ENCODE measurements around the gene WNT7A. TPM values are rescaled to one million over a fixed set of nuclear protein-coding genes. Genes with fewer than 3 reads are reported as not detected.

WNT7A gene
- total RNA-seq, 1 donor from 2014 or later, result not detected

DNA sequence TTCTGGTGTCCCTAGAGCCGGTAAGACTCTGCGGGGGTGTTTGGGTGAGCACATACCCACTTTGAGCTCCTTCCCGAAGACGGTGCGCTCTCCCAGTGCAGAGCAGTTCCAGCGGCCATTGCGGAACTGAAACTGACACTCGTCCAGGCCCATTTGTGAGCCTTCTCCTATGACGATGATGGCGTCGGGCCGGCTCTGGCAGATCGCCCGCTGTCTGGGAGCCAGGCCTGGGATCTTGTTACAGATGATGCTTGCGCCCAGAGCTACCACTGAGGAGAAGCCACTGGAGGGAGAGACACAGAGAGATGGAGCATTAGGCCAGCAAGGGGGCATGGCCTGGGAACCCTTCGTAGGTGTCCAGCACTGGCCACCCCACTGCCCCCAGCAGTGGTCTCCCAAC lies 5.0 kb downstream of the WNT7A start:
- no peaks in the 10 kb centered on the region for H3K79me2 ChIP-seq (ENCODE audit: low read depth)
- no peak overlapping the region for H3K4me2 ChIP-seq
- no peak overlapping the region for H3K4me3 ChIP-seq
- no peak for DNase-seq (ENCODE audit: low spot score)
- peaks cover 22% of the 10 kb centered on the region for H3K4me1 ChIP-seq
- H4K20me1 ChIP-seq (ENCODE audit: low read depth), result peaks cover 28% of the 10 kb centered on the region
- H3K9me3 Mint-ChIP-seq, result peaks cover 9% of the 10 kb centered on the region
- peaks cover 35% of the 10 kb centered on the region for H3K4me1 Mint-ChIP-seq
- no peak overlapping the region for H3K27ac Mint-ChIP-seq
- peaks cover 7% of the 10 kb centered on the region for H3F3A ChIP-seq (ENCODE audit: low read depth)
- no peak overlapping the region for H3K9ac ChIP-seq
- no peak overlapping the region for H3K27ac ChIP-seq
- no peaks in the 10 kb centered on the region for H3K9me3 ChIP-seq (ENCODE audit: low read depth)
- H3K4me3 Mint-ChIP-seq, result no peak overlapping the region
- H3K27me3 ChIP-seq, result peaks cover 99% of the 10 kb centered on the region
- no peaks in the 10 kb centered on the region for H3K36me3 ChIP-seq
- TF ChIP-seq EZH2 (IDR thresholded peaks at IDR 0.05) (no peak), EZH2phosphoT487 (IDR thresholded peaks at IDR 0.05) (no peak)
- TF ChIP-seq, protein P1, sequence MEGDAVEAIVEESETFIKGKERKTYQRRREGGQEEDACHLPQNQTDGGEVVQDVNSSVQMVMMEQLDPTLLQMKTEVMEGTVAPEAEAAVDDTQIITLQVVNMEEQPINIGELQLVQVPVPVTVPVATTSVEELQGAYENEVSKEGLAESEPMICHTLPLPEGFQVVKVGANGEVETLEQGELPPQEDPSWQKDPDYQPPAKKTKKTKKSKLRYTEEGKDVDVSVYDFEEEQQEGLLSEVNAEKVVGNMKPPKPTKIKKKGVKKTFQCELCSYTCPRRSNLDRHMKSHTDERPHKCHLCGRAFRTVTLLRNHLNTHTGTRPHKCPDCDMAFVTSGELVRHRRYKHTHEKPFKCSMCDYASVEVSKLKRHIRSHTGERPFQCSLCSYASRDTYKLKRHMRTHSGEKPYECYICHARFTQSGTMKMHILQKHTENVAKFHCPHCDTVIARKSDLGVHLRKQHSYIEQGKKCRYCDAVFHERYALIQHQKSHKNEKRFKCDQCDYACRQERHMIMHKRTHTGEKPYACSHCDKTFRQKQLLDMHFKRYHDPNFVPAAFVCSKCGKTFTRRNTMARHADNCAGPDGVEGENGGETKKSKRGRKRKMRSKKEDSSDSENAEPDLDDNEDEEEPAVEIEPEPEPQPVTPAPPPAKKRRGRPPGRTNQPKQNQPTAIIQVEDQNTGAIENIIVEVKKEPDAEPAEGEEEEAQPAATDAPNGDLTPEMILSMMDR (IDR thresholded peaks at IDR 0.05), result no peak
- H2AFZ ChIP-seq (replicated peaks), result no peak overlapping the region
- H3K27me3 Mint-ChIP-seq (ENCODE audit: insufficient read depth, low read depth), result peaks cover 33% of the 10 kb centered on the region
- peaks cover 11% of the 10 kb centered on the region for H3K36me3 Mint-ChIP-seq

DNA sequence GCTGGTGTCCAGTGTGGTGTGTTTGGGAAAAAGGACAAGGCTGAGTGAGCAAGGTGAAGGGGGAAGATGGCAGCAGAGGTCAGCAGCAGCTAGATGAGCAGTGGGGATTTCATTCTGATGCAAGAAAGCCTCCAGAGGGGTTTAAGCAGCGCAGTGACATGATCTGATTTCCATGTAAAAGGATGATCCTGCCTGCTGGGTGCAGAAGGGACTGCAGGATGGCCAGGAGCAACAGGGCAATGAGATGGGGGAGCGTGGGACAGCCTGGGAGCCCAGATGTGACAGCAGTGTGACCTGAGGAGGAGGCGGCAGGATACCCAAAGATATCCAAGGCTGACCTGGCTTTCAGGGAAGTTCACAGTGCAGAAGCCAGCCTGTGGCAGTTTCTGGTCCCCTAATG lies 6.1 kb downstream of the WNT7A start:
- Histone ChIP-seq H3K79me2 (ENCODE audit: low read depth) (no peaks in the 10 kb centered on the region), H3K36me3 (no peaks in the 10 kb centered on the region), H3K27me3 (peaks cover 99% of the 10 kb centered on the region), H3K4me2 (no peak overlapping the region), H3K4me1 (peaks cover 14% of the 10 kb centered on the region), H3K4me3 (no peak overlapping the region), H2AFZ (replicated peaks) (no peak overlapping the region), H3F3A (ENCODE audit: low read depth) (peaks cover 7% of the 10 kb centered on the region), H3K27ac (no peak overlapping the region), H3K9ac (no peak overlapping the region), H4K20me1 (ENCODE audit: low read depth) (peaks cover 19% of the 10 kb centered on the region), H3K9me3 (ENCODE audit: low read depth) (no peaks in the 10 kb centered on the region)
- peak overlapping the region; percentile 23 for H3K27ac Mint-ChIP-seq
- peaks cover 9% of the 10 kb centered on the region for H3K9me3 Mint-ChIP-seq
- DNase-seq (ENCODE audit: low spot score), result peak; percentile 43
- H3K4me3 Mint-ChIP-seq, result peak overlapping the region; percentile 16
- peaks cover 35% of the 10 kb centered on the region for H3K4me1 Mint-ChIP-seq
- peaks cover 11% of the 10 kb centered on the region for H3K36me3 Mint-ChIP-seq
- TF ChIP-seq EZH2 (IDR thresholded peaks at IDR 0.05), result no peak
- peak; percentile 34 for TF ChIP-seq EZH2phosphoT487 (IDR thresholded peaks at IDR 0.05)
- TF ChIP-seq, protein P1 (IDR thresholded peaks at IDR 0.05), result no peak
- peaks cover 25% of the 10 kb centered on the region for H3K27me3 Mint-ChIP-seq (ENCODE audit: insufficient read depth, low read depth)

DNA sequence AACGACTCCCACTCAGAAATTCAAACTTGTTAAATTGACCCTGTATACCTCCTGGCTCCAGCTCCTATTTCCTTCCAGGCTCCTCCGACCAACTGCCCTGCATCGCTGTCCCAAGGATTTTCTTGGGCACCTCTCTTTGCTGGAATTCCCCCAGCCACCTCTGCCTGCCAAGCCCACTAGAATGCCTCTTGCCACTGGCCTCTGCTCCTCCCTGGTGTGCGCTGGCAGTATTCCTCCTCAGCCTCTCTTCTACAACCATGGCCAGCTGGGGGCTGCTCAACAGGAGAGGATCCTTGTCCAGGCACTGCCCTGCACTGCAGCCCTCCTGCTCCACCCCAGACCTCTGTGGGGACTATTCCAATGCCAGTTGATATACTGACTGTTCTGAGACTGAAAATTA lies 7.4 kb downstream of the WNT7A start:
- H3K9ac ChIP-seq, result no peak overlapping the region
- Mint-ChIP-seq H3K27ac (no peak overlapping the region), H3K4me1 (peaks cover 35% of the 10 kb centered on the region), H3K36me3 (peaks cover 11% of the 10 kb centered on the region), H3K27me3 (ENCODE audit: insufficient read depth, low read depth) (peaks cover 16% of the 10 kb centered on the region), H3K9me3 (peaks cover 9% of the 10 kb centered on the region), H3K4me3 (no peak overlapping the region)
- no peak overlapping the region for H3K4me3 ChIP-seq
- no peak for DNase-seq (ENCODE audit: low spot score)
- H2AFZ ChIP-seq (replicated peaks), result no peak overlapping the region
- TF ChIP-seq EZH2 (IDR thresholded peaks at IDR 0.05) (no peak), EZH2phosphoT487 (IDR thresholded peaks at IDR 0.05) (no peak)
- TF ChIP-seq, protein P1 (IDR thresholded peaks at IDR 0.05), result no peak
- peaks cover 5% of the 10 kb centered on the region for H3K4me1 ChIP-seq
- H3K27ac ChIP-seq, result no peak overlapping the region
- H3K27me3 ChIP-seq, result peaks cover 97% of the 10 kb centered on the region
- H3K36me3 ChIP-seq, result no peaks in the 10 kb centered on the region
- H4K20me1 ChIP-seq (ENCODE audit: low read depth), result peaks cover 13% of the 10 kb centered on the region
- no peaks in the 10 kb centered on the region for H3F3A ChIP-seq (ENCODE audit: low read depth)
- H3K4me2 ChIP-seq, result no peak overlapping the region
- no peaks in the 10 kb centered on the region for H3K79me2 ChIP-seq (ENCODE audit: low read depth)
- H3K9me3 ChIP-seq (ENCODE audit: low read depth), result no peaks in the 10 kb centered on the region

All from neural progenitor cell (in vitro differentiated cells).